Fibroblast of peridontal ligament (primary cell): ENCODE measurements around the gene PLCH2.
"Not testable (repeated sequence)": the region's sequence is repeated elsewhere in the genome, so short reads cannot be mapped to it uniquely, and the experiment has no call there.

ENCODE experiments used
- DNase-seq: peaks from one replicate; pipeline ENCODE4 v3.0.0-alpha.2; 2010; ENCODE audit errors: extremely low read depth

The PLCH2 gene

GRCh38 chr1:2476061-2476999 is at the start of gene PLCH2:
PLCH2 (plus strand) TSS chr1:2476289; CDS start chr1:2476589, 300 bp downstream.
- no peak for DNase-seq

GRCh38 chr1:2426540-2426939 is 49.5 kb upstream of the PLCH2 start:
- DNase-seq = no peak

GRCh38 chr1:2427051-2427450 is 49.0 kb upstream of the PLCH2 start:
- no peak for DNase-seq

GRCh38 chr1:2427976-2428375 is 48.1 kb upstream of the PLCH2 start:
- DNase-seq = no peak

GRCh38 chr1:2428490-2428889 is 47.6 kb upstream of the PLCH2 start:
- no peak for DNase-seq

GRCh38 chr1:2429780-2430591 is 46.1 kb upstream of the PLCH2 start:
- no peak for DNase-seq

- DNase-seq = no peak
Measured at GRCh38 chr1:2430592-2430973, 45.5 kb upstream of the PLCH2 start.

- no peak for DNase-seq
Measured at GRCh38 chr1:2431103-2431502, 45.0 kb upstream of the PLCH2 start.

- no peak for DNase-seq
Measured at GRCh38 chr1:2431518-2431917, 44.6 kb upstream of the PLCH2 start.

GRCh38 chr1:2432441-2432844 is 43.6 kb upstream of the PLCH2 start:
- DNase-seq = no peak

- DNase-seq = no peak
Measured at GRCh38 chr1:2433196-2433595, 42.9 kb upstream of the PLCH2 start.

GRCh38 chr1:2433936-2434655 is 42.0 kb upstream of the PLCH2 start:
- no peak for DNase-seq

GRCh38 chr1:2435091-2435490 is 41.0 kb upstream of the PLCH2 start:
- DNase-seq = no peak

GRCh38 chr1:2435746-2436355 is 40.2 kb upstream of the PLCH2 start:
- no peak for DNase-seq

GRCh38 chr1:2436876-2437275 is 39.2 kb upstream of the PLCH2 start:
- no peak for DNase-seq

GRCh38 chr1:2437617-2438016 is 38.5 kb upstream of the PLCH2 start:
- DNase-seq = no peak

- no peak for DNase-seq
Measured at GRCh38 chr1:2438038-2438437, 38.1 kb upstream of the PLCH2 start.

- no peak for DNase-seq
Measured at GRCh38 chr1:2438641-2439040, 37.4 kb upstream of the PLCH2 start.

- no peak for DNase-seq
Measured at GRCh38 chr1:2439369-2439768, 36.7 kb upstream of the PLCH2 start.

GRCh38 chr1:2440346-2440745 is 35.7 kb upstream of the PLCH2 start:
- not testable (repeated sequence) for DNase-seq

GRCh38 chr1:2441746-2442145 is 34.3 kb upstream of the PLCH2 start:
- no peak for DNase-seq

- DNase-seq = no peak
Measured at GRCh38 chr1:2442661-2443060, 33.4 kb upstream of the PLCH2 start.
